ENCODE results near the gene BICD1.

BICD1 gene

DNA sequence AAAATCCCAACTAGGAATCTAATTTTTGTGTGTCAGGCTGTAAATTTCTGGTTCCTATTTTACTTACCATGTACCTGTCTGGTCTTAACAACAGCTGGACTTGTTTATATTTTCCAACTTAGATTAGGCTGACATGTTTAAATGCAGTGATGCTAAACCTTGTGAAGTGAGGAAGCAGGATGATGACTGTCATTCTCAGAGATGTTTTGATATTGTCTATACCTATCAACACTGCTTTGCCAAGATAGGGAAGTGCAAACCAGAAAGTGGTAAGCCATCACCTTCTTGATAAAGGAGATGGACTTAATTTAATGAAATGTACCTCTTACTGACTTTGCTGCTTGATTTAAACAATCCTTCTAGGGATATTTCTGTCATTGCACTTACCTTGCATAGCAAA lies 2.1 kb downstream of the BICD1 start:
- peak; percentile 6 for DNase-seq (ENCODE audit: low read depth)
- H3K4me3 ChIP-seq (ENCODE audit: low read depth, low read length), result peak overlapping the region; percentile 72
- TF ChIP-seq, protein P1, sequence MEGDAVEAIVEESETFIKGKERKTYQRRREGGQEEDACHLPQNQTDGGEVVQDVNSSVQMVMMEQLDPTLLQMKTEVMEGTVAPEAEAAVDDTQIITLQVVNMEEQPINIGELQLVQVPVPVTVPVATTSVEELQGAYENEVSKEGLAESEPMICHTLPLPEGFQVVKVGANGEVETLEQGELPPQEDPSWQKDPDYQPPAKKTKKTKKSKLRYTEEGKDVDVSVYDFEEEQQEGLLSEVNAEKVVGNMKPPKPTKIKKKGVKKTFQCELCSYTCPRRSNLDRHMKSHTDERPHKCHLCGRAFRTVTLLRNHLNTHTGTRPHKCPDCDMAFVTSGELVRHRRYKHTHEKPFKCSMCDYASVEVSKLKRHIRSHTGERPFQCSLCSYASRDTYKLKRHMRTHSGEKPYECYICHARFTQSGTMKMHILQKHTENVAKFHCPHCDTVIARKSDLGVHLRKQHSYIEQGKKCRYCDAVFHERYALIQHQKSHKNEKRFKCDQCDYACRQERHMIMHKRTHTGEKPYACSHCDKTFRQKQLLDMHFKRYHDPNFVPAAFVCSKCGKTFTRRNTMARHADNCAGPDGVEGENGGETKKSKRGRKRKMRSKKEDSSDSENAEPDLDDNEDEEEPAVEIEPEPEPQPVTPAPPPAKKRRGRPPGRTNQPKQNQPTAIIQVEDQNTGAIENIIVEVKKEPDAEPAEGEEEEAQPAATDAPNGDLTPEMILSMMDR (IDR thresholded peaks at IDR 0.05; ENCODE audit: insufficient read depth, low read depth, low read length, missing control alignments), result no peak

DNA sequence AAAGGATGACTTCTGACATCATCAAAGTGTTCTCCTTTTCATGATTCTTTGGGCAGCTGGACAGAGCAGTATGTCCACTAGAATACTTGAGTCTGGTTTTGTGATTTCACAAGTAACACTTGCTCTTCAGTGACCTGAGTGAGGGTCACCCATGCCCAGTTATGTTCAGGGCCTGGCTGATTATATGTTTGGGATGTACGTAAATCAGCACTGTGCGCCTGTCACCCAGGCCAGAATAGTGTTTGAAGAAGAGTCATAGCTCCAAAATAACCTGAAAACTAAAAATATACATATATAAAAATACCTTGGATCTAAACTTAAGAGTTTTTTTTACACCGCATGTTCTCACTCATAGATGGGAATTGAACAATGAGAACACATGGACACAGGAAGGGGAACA lies 3.8 kb downstream of the BICD1 start:
- H3K4me3 ChIP-seq (ENCODE audit: low read depth, low read length), result no peak overlapping the region
- DNase-seq (ENCODE audit: low read depth), result no peak

DNA sequence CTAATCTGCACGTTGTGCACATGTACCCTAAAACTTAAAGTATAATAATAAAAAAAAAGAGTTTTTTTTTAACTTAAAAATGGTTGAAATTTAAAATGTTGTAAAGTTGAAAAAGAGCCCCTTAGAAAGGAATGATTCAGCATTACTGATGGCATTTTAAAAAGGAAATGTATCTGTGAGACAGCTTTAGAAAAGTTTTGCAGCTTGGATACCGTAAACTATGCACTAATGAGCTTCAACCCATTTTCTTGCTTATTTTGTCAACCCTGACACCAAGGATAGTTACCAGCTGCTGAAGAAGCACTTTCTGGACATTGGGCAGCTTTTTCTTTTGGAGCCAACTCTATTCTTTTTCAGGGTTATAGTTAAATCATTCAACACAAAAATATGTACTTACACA lies 4.3 kb downstream of the BICD1 start:
- DNase-seq (ENCODE audit: low read depth), result no peak
- H3K4me3 ChIP-seq (ENCODE audit: low read depth, low read length), result no peak overlapping the region
- TF ChIP-seq, protein P1 (IDR thresholded peaks at IDR 0.05; ENCODE audit: insufficient read depth, low read depth, low read length, missing control alignments), result no peak

More for the DNA sequence above, 3.8 kb downstream of the BICD1 start:
- TF ChIP-seq, protein P1 (IDR thresholded peaks at IDR 0.05; ENCODE audit: insufficient read depth, low read depth, low read length, missing control alignments), result no peak

DNA sequence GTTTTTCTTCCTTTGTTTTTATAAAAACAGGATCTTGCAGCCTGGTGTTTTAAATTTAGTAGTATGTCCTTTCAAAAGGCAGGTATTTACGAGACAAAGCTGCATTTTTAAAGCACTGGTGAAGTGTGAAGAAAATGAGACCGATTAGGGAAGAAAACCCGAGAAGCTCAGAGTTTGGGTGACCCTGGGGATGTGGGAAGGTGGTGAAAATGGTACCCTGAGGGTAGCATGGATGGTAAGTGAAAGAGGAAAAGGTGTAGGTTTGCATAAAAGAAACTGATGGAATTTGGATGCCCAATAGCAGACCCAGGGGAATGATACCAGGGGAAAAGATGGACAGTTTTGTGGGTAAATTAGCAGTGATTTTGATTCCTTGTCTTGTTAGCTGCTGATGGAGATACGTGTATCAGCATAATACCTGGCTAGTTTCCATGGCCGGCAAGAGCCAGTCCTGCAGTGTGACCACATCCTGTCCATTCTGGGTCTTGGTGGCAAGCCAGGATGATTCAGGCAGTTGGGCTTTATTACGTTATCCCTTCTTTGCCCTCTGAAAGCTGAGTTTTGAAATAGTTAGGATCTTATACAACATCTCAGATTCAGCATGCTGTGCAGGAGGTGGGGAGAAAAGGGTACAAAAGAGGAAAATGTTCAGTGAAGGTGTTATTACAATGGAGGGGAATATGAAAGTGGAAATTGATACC lies 8.9 kb downstream of the BICD1 start:
- TF ChIP-seq, protein P1 (IDR thresholded peaks at IDR 0.05; ENCODE audit: insufficient read depth, low read depth, low read length, missing control alignments), result no peak
- no peak overlapping the region for H3K4me3 ChIP-seq (ENCODE audit: low read depth, low read length)

DNA sequence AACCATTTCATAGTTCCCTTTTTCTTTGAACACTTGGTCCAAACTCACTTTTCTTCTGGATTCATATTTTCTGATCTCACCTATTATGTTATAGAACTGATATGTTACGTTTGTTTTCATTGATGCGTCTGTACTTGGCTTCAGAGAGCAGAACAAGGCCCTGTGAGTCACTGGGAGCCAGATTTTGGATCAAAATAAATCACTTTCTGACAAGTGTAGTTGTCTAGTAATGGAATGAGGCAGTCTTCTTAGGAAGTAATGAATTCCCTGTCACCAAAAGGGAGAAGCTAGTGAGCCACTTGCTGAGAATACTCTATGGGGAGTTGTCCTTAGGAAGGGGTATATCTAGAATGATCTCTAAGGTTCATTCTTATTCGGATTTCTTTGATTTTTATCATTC lies 10.2 kb downstream of the BICD1 start:
- TF ChIP-seq, protein P1 (IDR thresholded peaks at IDR 0.05; ENCODE audit: insufficient read depth, low read depth, low read length, missing control alignments), result no peak
- H3K4me3 ChIP-seq (ENCODE audit: low read depth, low read length), result no peak overlapping the region
- DNase-seq (ENCODE audit: low read depth), result no peak

More for the DNA sequence above, 8.9 kb downstream of the BICD1 start:
- peak; percentile 57 for DNase-seq (ENCODE audit: low read depth)

DNA sequence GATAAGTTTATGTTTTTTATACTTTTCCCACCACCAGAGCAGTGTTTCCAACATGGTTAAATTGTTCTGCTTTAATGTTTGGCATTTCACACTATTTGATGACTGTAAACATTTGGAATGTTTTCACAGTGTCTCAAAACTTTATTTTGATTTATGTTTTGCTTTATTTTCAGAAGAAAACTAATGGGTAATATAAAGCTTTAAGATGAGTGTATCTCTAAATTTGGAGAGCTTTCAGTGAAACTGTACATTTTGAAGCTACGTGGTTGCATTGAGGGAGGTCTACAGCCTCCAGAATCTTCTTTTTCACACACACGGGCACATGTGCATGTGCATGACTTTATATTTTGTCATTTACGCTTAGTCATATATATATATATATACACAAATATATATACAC lies 10.7 kb downstream of the BICD1 start:
- TF ChIP-seq, protein P1 (IDR thresholded peaks at IDR 0.05; ENCODE audit: insufficient read depth, low read depth, low read length, missing control alignments), result no peak
- no peak for DNase-seq (ENCODE audit: low read depth)
- no peak overlapping the region for H3K4me3 ChIP-seq (ENCODE audit: low read depth, low read length)

DNA sequence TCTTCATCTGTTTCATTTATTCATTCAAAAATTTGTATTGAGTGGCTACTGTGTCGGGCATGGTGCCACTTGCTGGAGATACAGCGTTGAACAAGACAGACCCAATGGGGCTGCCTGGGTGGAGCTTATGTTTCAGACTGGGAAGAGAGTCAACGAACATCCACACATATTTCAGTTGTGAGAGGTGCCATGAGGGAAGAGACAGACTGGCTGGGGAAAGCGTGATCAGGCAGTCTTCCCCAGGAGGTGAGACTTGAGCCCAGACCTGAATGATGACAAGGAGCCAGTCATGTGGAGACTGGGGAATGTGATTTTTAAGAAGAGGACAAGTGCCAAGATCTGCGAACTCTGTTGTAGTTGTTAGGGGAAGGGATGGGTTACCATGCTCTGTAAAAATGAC lies 12.2 kb downstream of the BICD1 start:
- DNase-seq (ENCODE audit: low read depth), result no peak
- TF ChIP-seq, protein P1 (IDR thresholded peaks at IDR 0.05; ENCODE audit: insufficient read depth, low read depth, low read length, missing control alignments), result no peak
- H3K4me3 ChIP-seq (ENCODE audit: low read depth, low read length), result no peak overlapping the region

Data from GM12865 (cell line).